Ascending aorta (tissue), 2 donors: Measurements from ENCODE around the gene SENP1. TPM values are rescaled to one million over a fixed set of nuclear protein-coding genes. Genes with fewer than 3 reads are reported as not detected.

ENCODE experiments used
- DNase-seq, 2 donors: peaks; one replicate each; pipeline ENCODE4 v3.0.0-alpha.2; 2019; ENCODE audit warnings: low spot score in 2 of 2
- H3K27ac ChIP-seq, 2 donors: fragments of 200-600 bp; sonication (generic); one replicate each; pipeline ENCODE4 v1.5.1; 2016 to 2017; ENCODE audit warnings: mild to moderate bottlenecking in 1 of 2
- H3K27me3 ChIP-seq: fragments of 200-600 bp; sonication (generic); one replicate; pipeline ENCODE4 v1.5.1; 2017
- H3K36me3 ChIP-seq, 2 donors: fragments of 200-600 bp; sonication (generic); one replicate each; pipeline ENCODE4 v1.5.1; 2016
- H3K4me1 ChIP-seq, 2 donors: fragments of 200-600 bp; sonication (generic); one replicate each; pipeline ENCODE4 v1.5.1; 2016 to 2017; ENCODE audit warnings: mild to moderate bottlenecking in 1 of 2
- H3K4me3 ChIP-seq, 2 donors: fragments of 200-600 bp; sonication (generic); one replicate each; pipeline ENCODE4 v1.5.1; 2016 to 2017; ENCODE audit warnings: mild to moderate bottlenecking in 1 of 2
- H3K9me3 ChIP-seq, 2 donors: fragments of 200-600 bp; sonication (generic); one replicate each; pipeline ENCODE4 v1.5.1; 2016
- CTCF ChIP-seq, 3 experiments: fragments of 200-600 bp in 2 of 3; fragments of 450-650 bp in 1 of 3; sonication (generic) in 2 of 3; IDR thresholded peaks; one replicate each; pipeline ENCODE4 v1.5.1; 2016 to 2019; ENCODE audit warnings: antibody characterized with exemption in 3 of 3, mild to moderate bottlenecking in 1 of 3, moderate library complexity in 1 of 3
- intact Hi-C: fragments of 100-400 bp; cut with DNase I; formaldehyde crosslinking; loops from one replicate; pipeline ENCODE4 v1.15.1; 2023
- total RNA-seq: library from RNA; depleted of rRNA; stranded (reverse); fragments of >200 nt; gene quantifications from one replicate; pipeline ENCODE4 v1.1.0, GENCODE V29; 2016

SENP1 gene
- total RNA-seq, 1 donor from 2014 or later: 11.3 TPM

GRCh38 chr12:48110691-48111311, 4.9 kb upstream of the SENP1 start:
- Histone ChIP-seq H3K4me3 (no peak overlapping the region), H3K9me3 (no peaks in the 10 kb centered on the region), H3K36me3 (no peaks in the 10 kb centered on the region), H3K27me3 (no peaks in the 10 kb centered on the region), H3K4me1 (peaks cover 0 to 6% of the 10 kb centered on the region in 2 donors), H3K27ac (no peak overlapping the region)
- DNase-seq: no peak
- intact Hi-C loops: no loop called here
- no peak for TF ChIP-seq CTCF (IDR thresholded peaks at IDR 0.05)

GRCh38 chr12:48109424-48109823, 3.5 kb upstream of the SENP1 start:
- Histone ChIP-seq H3K36me3 (no peaks in the 10 kb centered on the region), H3K27ac (no peak overlapping the region), H3K27me3 (no peaks in the 10 kb centered on the region), H3K4me1 (peaks cover 4 to 11% of the 10 kb centered on the region in 2 donors), H3K9me3 (no peaks in the 10 kb centered on the region), H3K4me3 (no peak overlapping the region)
- no peak for TF ChIP-seq CTCF (IDR thresholded peaks at IDR 0.05)
- intact Hi-C loops: loop anchor here (5.0 to 10.0 kb wide), 4 partner anchors 88 to 575 kb away; partner anchors contain the start of genes KANSL2, VDR and ZNF641
- DNase-seq: no peak

- Histone ChIP-seq H3K27me3 (no peaks in the 10 kb centered on the region), H3K4me1 (peaks cover 4 to 12% of the 10 kb centered on the region in 2 donors)
- intact Hi-C loops: loop anchor here (1.0 to 10.0 kb wide), 6 partner anchors 12 to 578 kb away; partner anchors contain the start of genes ASB8, KANSL2, PFKM and VDR
Measured at GRCh38 chr12:48106681-48107613, 1.1 kb upstream of the SENP1 start.

GRCh38 chr12:48105321-48105866, 485 bp downstream of the SENP1 start:
- H3K9me3 ChIP-seq: no peaks in the 10 kb centered on the region
- intact Hi-C loops: loop anchor here (5.0 to 10.0 kb wide), 4 partner anchors 92 to 579 kb away; partner anchors contain the start of genes KANSL2, VDR and ZNF641
- H3K36me3 ChIP-seq: no peaks in the 10 kb centered on the region
- H3K4me3 ChIP-seq: peak overlapping the region; percentile 83 to 93
- H3K4me1 ChIP-seq: peaks cover 4 to 12% of the 10 kb centered on the region in 2 donors
- H3K27me3 ChIP-seq: no peaks in the 10 kb centered on the region
- H3K27ac ChIP-seq: peak overlapping the region; percentile 78 to 96
- no peak for DNase-seq
- no peak for TF ChIP-seq CTCF (IDR thresholded peaks at IDR 0.05)

More at GRCh38 chr12:48106681-48107613, 1.1 kb upstream of the SENP1 start:
- no peaks in the 10 kb centered on the region for H3K36me3 ChIP-seq
- H3K4me3 ChIP-seq: peak overlapping the region; percentile 83 to 93
- no peak for TF ChIP-seq CTCF (IDR thresholded peaks at IDR 0.05)
- H3K9me3 ChIP-seq: no peaks in the 10 kb centered on the region
- DNase-seq: no peak
- H3K27ac ChIP-seq: peak overlapping the region; percentile 78 to 96

- peaks cover 4 to 12% of the 10 kb centered on the region in 2 donors for H3K4me1 ChIP-seq
- H3K9me3 ChIP-seq: no peaks in the 10 kb centered on the region
- TF ChIP-seq CTCF (IDR thresholded peaks at IDR 0.05): no peak
- no peak for DNase-seq
- H3K27ac ChIP-seq: no peak overlapping the region
- H3K4me3 ChIP-seq: peak overlapping the region; percentile 83 to 93
- intact Hi-C loops: loop anchor here (10.0 kb wide), 2 partner anchors 200 to 580 kb away; partner anchors contain the start of genes KANSL2 and VDR
- H3K36me3 ChIP-seq: peaks cover 0 to 5% of the 10 kb centered on the region in 2 donors
- no peaks in the 10 kb centered on the region for H3K27me3 ChIP-seq
Measured at GRCh38 chr12:48104531-48104930, 1.3 kb downstream of the SENP1 start.
